ENCODE results near the gene RBM43.
"Not testable (repeated sequence)": the region's sequence is repeated elsewhere in the genome, so short reads cannot be mapped to it uniquely, and the experiment has no call there.

- TF ChIP-seq CTCF, POLR2A (IDR thresholded peaks at IDR 0.05): not testable (repeated sequence)
Observed at GRCh38 chr2:151233760-151234159, 27.9 kb downstream of the RBM43 start.

Data from thyroid gland (tissue), 4 donors.